Peyer's patch (tissue), 4 donors: ENCODE measurements around the gene DPYSL5.

Experiments used
- CTCF ChIP-seq, 6 experiments: fragments of 450-650 bp in 4 of 6; fragments of 200-600 bp in 2 of 6; sonication (generic) in 1 of 6; IDR thresholded peaks; one replicate each; pipeline ENCODE4 v1.5.1; 2017 to 2019; ENCODE audit warnings: antibody characterized with exemption in 6 of 6, mild to moderate bottlenecking in 3 of 6, moderate library complexity in 1 of 6
- POLR2A ChIP-seq, 2 donors: fragments of 450-650 bp; IDR thresholded peaks; one replicate each; pipeline ENCODE4 v1.5.1; 2017; ENCODE audit warnings: antibody characterized with exemption in 2 of 2, mild to moderate bottlenecking in 2 of 2, moderate library complexity in 2 of 2

- TF ChIP-seq CTCF (IDR thresholded peaks at IDR 0.05) = no peak
- TF ChIP-seq POLR2A (IDR thresholded peaks at IDR 0.05) = no peak
These were observed 6.4 kb downstream of the DPYSL5 start for GRCh38 chr2:26854283-26854827.
